Ishikawa (cell line): ENCODE data around the gene CAMP.

Experiments
- CREB1 ChIP-seq: IDR thresholded peaks from 2 replicates; pipeline ENCODE4 v1.6.1; 2012; ENCODE audit warnings: low read depth
- EP300 ChIP-seq: IDR thresholded peaks from 2 replicates; pipeline ENCODE4 v1.6.1; 2012; ENCODE audit warnings: borderline replicate concordance
- TAF1 ChIP-seq: IDR thresholded peaks from 2 replicates; pipeline ENCODE4 v1.6.1; 2012; ENCODE audit warnings: low read depth, mild to moderate bottlenecking

GRCh38 chr3:48243886-48244285 is 20.6 kb downstream of the CAMP start:
- no peak for TF ChIP-seq CREB1
- no peak for TF ChIP-seq EP300
- TF ChIP-seq TAF1, result no peak
